ENCODE data around the gene ENAH.
"Not testable (repeated sequence)": the region's sequence is repeated elsewhere in the genome, so short reads cannot be mapped to it uniquely, and the experiment has no call there.

ENAH gene

DNA sequence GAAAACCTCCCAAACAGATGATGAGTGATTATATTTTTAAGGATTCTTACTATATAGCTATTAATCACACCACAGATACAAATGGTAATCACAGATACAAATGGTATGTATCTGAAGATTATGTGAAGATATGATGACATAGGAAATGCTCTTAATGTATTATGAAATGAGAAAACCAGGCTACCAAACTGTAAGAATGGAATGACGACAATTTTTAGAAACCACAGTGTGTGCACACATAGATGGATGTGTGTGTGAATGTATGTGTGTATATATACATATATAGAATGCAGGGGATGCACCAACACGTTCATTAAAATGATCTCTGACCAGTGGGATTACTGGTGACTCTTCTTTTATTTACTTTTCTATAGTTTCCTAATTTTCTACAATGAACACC lies 21.5 kb upstream of the ENAH start:
- FAIRE-seq = no peak

DNA sequence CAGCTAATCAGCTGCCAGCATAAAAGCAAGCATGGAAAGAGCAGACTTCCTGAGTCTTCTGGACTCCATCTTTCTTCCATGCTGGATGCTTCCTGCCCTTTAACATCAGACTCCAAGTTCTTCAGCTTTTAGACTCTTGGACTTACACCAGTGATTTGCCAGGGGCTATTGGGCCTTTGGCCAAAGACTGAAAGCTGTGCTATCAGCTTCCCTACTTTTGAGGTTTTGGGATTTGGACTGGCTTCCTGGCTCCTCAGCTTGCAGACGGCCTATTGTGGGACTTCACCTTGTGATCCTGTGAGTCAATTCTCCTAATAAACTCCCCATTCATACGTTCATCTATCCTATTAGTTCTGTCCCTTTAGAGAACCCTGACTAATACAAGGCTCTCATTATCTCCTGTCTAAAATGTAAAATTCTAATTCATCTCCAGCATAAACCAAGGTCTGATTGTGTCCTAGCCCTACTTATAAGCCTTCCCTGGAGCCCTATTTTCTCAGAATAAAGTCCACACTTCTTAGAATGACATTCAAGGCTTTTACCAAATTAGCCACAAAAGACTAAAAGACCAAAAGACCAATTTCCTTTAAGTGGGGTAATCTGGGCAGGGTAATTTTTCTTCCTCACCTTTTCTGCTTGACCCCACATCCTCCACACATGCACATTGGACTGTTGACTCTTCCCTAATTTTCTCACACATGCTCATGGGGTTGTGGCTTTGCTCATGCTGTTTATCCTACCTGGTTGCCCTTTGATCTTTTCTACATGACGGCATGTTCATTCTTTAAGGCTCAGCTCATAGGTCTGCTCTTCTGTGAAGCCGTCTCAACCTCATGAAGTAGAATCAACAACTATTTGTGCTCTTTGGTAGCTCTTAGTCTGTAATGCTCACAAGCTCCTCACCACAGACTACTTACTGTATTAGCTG lies 18.1 kb upstream of the ENAH start:
- FAIRE-seq = no peak

DNA sequence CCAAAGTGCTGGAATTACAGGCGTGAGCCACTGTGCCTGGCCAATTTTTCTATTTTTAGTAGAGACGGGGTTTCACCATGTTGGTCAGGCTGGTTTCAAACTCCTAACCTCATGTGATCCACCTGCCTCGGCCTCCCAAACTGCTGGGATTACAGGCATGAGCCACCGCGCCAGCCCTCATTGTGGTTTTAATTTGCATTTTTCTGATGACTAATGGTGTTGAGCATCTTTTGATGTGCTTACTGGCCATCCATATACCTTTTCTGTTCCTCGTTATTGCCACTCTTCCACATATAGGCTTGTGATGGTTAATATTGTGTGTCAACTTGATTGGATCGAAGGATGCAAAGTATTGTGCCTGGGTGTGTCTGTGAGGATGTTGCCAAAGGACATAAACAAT lies 17.4 kb upstream of the ENAH start:
- no peak for FAIRE-seq

DNA sequence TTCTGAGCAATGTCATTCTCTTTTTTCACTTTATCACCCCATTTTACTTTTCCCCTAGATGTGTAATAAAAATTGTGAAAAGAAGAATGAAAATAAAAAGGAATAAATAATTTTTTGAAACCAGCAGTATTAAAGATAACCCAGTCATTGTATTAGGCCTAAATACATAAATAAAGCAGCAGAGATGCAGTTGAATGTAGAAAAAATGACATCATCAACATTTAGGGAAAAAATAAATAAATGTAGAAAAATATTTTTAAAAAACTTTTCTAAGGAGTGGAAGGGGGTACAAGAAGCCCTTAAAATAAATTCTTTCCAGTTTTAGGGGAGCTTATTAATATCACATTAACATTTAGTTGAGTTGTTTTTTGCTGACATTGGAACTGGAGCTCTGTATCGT lies 15.3 kb upstream of the ENAH start:
- FAIRE-seq = peak; percentile 3

DNA sequence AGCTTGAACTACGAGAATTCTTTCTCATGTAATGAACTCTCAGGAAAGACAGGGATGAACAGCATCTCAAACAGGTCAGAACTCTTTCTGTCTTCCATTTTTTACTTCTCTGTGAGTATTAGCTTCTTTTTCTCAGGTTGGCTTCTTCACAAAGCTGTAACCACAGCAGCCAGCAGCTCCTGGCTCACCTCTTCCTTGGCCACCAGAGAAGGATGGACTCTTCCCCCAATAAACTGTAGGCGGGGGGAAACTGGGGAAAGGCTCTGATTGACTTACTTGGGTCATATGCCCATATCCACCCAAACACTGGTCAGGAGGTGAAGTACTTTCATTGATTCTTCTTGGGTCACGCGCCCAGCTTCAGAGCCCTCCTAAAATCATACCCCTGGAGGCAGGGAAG lies 14.4 kb upstream of the ENAH start:
- FAIRE-seq = no peak

DNA sequence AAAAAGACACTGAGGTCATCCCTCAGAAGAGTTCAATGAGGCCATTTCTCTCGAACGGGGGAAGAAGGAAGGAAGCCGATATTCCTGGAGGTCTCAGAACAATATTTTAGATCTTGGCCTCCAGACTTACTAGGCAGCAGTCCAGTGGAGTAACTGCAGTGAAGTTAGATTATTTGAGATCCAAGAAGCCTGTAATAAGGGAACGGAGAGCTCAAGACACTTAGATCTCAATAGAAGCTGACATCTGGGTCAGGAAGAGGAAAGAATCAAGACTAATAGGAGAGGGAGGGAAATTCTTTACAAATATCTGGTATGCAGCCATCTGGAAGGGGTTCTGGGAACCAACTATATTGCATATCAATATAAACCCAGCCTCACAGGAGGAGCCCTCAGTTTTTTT lies 13.6 kb upstream of the ENAH start:
- no peak for FAIRE-seq

DNA sequence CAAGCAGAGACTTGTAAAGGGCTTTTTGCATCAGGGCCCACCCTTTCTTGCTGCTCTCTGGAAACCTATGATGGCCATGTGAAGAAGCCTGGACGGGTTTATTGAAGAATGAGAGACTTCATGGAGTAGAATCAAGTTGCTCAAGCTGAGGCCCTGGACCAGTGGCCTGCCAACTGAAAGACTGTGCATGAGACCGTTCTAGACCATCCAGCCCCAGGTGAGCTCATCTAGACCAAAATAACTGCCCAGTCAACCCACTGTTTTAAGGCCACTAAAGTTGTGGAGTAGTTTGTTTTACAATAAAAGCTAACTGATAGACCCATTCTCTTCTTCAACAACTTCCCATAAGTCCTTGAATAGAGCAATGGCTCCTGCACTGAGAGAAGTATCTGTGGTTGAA lies 11.8 kb upstream of the ENAH start:
- no peak for FAIRE-seq

DNA sequence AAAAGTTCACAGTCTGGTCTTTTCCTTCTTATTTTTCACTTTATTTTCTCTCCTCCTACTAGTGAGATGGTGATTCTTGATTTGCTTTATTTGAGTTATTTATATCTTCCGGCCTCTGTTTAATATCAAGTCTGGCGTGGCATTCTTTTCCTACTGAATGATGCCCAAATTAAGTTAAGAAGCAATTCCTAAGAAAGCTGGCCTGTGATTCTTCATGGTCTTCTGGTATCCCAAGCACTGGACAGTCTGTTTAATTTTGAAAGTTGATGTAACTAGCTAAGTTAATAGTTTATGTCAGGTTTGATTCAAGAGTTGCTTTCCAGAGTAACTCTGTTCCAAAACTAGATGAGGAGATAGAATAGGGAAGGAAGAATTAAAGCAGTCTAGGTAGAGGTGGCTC lies 9.2 kb upstream of the ENAH start:
- FAIRE-seq = no peak

DNA sequence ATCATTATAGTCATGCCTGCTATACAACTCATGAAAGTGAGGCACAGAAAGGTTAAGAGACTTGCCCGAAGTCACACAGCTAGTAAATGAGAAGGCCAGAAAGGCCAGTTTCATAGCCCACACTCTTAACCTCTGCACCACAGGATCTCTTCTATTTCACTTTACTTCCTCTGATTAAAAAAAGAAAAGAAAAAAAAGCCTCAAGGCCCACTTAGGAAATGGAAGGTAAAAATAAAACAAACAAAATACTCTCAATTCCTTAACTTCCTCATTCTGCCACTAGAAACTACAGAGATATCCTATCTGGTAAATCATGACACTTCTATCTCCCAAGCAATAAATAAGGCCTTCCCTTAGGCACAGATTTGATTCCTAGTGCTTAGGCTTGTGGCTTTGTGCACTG lies 7.6 kb upstream of the ENAH start:
- peak; percentile 3 for FAIRE-seq

DNA sequence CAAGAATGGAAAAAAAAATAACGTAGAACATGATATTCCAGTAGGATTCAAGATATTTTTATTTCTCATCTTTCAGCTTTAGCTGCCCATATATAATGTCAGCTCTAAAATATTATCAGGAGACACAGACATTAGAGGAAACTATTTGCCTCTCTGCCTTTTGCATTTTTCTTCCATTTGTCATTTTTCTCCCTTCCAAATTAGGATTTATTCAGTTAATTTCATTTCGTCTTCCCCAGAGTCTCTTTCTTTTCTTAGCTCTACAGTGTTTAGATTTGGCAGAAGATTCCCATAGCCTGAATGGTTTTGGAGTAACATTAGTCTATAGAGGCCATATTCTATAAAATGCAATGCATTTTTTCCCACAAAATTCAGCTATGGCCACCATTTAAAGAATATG lies 5.1 kb upstream of the ENAH start:
- no peak for FAIRE-seq

DNA sequence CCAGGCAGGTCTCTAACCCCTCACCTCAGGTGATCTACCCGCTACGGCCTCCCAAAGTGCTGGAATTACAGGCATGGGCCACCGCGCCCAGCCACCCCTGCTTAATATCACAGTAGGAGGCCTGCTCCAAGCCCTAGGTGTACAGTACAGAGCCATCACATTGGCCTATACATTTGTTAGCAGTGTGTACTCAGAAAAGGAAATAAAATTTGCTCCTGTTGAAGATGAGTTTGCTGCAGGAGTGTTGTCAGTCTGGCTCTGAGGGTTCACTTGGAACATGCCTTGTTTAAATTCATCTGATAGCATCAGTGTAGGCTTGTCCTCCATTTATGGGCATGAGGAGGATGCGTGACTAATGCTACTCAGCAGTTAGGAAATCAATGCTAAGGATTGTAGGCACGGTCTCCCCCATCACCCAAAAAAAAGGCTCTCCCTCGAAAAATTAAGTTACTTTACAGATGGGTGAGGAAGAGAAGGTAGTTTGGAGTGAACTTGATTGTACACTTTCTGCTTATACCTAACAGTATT lies 4.6 kb upstream of the ENAH start:
- no peak for FAIRE-seq

DNA sequence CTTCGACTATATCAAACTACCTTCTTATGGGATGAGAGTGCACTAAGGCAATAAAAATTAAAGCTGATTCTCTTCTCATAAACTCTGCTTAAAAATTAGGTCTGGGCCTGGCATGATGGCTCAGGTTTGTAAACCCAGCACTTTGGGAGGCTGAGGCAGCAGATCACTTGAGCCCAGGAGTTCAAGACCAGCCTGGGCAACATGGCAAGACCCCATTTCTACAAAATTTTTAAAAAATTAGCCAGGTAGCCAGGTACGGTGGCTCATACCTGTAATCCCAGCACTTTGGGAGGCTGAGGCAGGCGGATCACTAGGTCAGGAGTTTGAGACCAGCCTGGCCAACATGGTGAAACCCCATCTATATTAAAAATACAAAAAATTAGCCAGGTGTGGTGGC lies 3.3 kb upstream of the ENAH start:
- FAIRE-seq = not testable (repeated sequence)

DNA sequence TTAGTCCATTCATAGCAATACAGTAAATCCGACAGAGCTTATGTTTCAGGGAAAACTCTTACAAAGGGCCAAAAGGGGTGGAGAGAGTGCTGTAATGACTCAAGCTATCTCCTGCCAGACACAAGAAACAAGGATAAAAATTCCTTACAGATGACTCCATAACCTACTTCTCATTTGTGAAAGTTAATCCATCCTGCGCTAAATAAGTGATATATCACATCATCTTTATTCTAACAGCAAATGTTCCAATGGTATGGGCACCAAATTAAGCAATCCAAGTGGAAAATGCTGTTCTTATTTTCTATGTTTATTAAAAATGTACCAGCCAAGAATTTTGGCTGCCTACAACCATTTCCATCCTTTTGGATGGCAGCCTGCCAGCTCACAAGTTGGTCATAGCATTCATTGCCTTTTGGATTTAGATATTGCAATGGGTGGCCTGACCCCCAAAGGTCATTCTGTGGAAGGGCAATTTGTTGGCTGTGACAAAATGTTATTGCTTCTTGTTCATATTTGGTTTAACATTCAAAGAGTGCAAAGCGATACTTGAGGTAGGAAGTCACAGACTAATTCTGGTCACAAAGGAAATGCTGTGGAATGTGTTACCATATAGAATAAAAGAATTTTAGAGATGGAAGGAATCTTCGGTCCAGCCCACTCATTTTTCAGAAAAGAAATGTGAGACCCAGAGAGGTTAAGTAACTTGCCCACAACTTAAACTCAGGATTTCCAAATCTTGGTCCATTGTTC lies 2.8 kb upstream of the ENAH start:
- peak; percentile 70 for FAIRE-seq

DNA sequence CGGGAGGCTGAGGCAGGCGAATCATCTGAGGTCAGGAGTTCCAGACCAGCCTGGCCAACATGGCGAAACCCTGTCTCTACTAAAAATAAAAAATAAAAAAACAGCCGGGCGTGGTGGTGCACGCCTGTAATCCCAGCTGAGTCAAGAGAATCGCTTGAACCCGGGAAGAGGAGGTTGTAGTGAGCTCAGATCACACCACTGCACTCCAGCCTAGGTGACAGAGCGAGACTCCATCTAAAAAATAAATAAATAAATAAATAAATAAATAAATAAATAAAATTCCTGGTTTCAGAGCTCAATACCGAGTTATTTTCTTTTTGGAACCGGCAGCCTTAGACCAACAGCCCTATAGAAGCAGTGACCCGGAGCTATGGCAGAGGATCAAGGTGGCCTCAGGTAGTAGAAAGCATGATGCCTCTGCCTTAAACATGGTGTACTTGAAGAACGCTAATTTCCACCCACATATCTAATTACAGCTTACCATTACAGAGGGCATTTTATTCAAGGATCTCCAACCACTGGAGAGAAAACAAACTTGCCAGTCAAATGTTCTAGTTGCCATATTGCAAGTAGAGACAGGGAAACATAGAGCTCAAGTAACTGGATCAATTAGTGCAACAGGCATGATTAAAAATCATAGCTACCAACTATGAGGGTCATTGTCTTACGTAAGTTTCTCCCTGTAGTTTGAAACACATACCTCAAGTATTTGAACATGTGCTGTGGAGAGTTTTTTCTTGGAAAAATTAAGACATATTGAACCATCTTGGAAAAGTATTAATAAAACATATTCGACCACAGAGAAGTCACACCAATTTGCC lies 2.0 kb upstream of the ENAH start:
- no peak for FAIRE-seq

DNA sequence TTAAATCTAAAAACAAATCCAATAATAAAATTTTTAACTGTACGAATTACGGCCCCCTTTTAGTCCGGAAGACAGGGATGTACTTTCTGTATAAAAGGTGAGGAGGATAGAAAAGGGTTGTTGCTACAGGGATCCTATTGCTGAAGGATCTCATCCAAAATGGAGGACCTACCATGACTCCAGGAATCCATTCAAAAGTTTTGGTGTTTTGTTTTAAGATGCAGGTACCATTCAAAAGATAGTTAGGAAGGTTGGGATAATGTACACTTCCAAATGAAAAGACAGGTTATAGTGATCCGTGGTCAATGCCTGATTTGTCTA lies 1.3 kb upstream of the ENAH start:
- no peak for FAIRE-seq

DNA sequence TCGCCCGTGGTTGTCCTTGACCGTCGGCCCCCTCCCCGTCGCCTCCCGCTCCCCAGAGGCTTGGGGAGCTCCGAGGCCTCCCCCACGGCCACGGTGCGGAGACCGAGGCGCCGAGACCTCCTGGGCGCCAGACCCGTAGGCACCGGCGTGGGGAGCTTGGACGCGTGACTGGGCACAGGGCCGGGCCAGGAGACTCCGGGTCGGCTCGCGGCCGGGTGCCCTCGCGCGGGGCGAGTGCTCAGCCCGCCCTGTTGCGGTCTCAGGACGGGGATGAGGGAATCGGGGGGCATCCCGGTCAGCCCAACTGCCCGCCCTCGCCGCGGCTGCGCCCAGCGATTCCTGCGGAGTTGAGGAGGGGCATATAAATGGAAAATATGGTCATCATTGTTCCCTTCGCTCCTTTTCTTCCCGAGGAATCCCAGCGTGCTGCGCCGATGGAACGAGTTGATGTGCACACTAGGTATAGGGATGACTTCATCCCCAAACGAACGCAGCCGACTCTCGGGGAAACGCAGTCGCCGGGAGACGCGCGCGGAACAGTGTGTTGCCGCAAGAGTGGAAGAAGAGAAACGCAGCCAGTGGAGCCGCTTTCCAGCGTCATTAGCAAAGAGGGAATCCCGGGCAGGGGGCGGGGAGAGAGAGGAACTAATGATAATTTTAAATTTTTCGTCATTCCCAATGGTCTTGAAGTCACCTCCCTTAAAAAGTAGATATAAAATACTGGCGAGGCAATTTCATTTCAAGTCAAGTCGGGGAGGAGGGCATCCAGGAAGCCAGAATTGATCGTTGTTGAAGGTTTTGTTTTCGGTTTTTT lies 747 bp upstream of the ENAH start:
- FAIRE-seq = peak; percentile 19

DNA sequence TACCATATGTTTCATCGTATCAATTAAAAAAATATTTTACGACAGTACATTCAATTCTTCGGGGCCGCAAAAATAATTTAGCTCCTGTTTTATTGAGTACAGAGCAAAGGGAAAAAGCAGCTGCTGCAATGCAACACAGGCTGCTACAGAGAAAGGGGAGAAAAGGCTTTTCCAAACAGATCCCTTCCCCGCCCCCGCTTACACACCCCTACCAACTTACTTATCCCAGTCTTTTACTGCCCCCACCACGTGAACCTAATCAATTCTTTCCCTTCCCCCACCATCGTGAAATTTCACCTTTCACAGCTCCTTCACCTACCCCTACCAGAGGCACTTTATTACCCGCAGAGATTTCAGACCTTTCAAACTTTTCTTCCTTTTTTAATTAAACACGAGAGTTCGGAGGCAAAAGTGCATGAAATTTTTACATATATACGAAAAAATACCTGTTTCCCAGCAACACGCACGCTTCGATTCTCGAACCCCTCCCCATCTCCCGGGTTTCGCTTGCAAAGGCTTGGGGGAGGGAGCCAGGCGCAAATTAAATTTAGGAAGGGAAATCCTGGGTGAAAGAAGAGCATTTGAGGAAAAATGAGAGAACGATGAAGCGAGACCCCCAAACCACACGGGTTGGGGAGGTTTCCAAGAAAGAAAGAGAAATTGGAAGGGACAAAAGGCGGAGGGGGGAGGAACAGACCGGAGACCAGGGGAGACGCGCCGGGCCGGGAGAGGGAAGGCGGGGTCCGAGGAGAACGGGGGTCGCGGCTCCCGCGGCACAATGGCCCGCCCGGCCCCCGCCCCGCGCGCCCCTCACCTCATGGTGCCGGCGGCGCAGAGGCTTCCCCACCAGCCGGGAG lies 823 bp downstream of the ENAH start:
- no peak for FAIRE-seq

DNA sequence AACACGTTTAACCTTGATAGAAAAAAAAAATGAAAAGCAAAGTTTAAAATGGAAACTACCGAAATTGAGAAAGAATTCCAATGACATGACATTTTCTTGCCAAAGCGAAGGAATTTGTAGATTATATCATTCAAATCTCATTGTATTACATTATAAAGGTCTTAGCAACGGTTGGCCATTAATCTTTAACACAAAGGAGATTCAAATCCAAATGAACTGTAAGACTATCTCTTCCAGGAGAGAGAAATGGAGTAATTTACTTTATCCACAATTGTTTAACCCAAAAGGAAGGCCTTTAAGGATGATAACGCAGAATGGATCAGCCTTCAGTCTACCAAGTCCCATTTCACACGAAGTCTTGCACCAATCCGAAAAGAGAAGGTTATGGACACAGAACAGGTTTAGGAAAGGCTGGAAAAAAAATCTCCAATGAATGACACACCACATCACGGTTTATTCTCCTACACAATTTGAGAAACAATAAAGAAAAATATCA lies 1.5 kb downstream of the ENAH start:
- peak; percentile 85 for FAIRE-seq

DNA sequence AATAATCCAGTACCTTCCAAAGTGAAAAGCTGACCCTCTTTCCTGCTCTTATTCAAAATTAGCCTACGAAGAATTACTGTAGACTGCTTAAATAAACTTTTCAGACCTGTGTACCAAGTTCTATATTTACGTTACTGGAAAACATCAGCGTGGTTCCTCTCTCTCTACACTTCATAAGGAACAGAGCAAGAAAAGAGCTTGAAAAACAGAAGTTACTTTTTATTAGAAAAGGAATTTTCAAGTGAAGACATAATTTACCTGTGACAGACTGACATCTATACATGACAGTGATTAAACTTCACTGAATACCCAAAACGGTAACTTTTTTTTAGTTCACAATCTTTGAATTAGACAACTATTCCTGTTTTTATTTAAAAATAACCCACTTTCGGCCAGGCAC lies 2.7 kb downstream of the ENAH start:
- FAIRE-seq = no peak

DNA sequence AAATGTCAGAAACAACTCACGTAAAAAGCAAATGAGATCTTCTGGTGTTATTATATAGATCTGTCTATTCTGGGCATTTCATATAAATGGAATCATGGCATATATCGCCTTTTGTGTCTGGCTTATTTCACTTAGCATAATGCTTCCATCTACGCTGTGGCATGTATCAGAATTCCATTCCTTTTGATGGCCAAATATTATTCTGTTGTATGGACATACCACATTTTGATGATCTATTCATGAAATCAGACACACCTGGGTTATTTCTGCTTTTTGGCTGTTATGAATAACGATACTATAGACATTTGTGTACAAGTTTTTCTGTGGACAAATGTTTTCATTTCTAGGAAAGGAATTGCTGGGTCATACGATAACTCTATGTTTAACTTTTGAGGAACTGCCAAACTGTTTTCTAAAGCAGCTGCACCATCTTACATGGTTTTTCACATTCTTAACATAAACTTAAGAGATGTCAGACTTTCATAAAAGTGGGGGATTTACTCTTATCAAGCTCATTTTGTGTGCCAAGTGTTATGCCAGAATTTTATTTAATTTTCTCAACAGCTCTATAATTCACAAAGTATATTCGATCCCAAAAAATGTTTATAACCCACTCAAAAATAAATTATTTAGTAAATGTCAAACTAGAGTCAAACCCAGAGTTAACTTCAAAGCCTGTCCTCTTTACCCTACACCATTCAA lies 7.6 kb downstream of the ENAH start:
- peak; percentile 31 for FAIRE-seq

DNA sequence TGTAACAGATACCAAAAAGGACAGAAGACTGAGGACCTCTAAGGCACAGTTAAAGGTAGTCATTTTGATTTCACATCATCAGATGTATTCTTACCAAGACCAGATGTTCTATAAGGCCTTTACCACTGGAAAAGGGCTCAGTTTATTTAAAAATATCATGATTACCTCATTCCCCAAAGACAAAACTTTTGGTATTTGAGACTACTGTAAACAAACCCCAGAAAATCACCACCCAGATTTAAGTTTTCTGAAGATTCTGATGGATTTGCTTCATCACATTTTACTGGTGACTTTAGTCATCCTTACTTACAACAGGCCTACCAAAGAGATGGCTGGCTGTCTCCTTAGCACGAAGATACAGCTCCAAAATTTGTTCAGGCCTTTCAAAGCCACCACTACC lies 8.3 kb downstream of the ENAH start:
- no peak for FAIRE-seq
